ENCODE results near the gene NCOA4.
"Not testable (repeated sequence)": the region's sequence is repeated elsewhere in the genome, so short reads cannot be mapped to it uniquely, and the experiment has no call there.

- TF ChIP-seq CTCF, POLR2A (IDR thresholded peaks at IDR 0.05): not testable (repeated sequence)
Observed at GRCh38 chr10:45981367-45981766, 49.1 kb downstream of the NCOA4 start.

All from esophagus squamous epithelium (tissue), 4 donors.